ENCODE data around the gene SLC8A3. TPM values are rescaled to one million over a fixed set of nuclear protein-coding genes. Genes with fewer than 3 reads are reported as not detected.

Gene SLC8A3
- total RNA-seq, 4 donors from 2014 or later = 0.19 to 1.1 (median 0.66) TPM

DNA sequence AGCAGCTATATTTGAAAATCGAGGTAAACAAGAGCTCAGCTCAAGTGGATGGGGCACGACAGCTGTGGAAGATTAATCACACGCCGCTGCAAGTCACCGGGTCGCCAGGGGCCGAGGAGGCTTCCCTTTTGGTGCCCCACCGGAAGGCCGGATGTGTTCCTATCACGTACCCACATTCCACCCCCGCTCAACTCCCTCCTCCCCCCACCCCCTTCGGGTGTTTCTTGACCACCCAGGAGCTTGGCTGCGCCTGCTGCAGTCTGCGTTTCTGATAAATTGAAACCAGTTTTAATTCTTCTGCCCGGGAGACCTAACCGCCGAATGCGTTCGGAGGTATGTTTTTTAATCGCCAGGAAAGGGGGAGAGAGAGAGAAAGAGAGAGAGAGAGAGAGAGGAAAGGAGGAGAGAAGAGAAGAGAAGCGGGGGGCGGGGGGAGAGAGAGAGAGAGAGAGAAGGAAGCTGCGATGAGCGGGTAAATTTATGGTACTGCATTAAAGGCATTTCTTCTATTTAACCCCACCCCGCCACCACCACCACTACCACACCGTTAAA, 1.8 kb downstream of the SLC8A3 start:
- TF ChIP-seq, protein P1, sequence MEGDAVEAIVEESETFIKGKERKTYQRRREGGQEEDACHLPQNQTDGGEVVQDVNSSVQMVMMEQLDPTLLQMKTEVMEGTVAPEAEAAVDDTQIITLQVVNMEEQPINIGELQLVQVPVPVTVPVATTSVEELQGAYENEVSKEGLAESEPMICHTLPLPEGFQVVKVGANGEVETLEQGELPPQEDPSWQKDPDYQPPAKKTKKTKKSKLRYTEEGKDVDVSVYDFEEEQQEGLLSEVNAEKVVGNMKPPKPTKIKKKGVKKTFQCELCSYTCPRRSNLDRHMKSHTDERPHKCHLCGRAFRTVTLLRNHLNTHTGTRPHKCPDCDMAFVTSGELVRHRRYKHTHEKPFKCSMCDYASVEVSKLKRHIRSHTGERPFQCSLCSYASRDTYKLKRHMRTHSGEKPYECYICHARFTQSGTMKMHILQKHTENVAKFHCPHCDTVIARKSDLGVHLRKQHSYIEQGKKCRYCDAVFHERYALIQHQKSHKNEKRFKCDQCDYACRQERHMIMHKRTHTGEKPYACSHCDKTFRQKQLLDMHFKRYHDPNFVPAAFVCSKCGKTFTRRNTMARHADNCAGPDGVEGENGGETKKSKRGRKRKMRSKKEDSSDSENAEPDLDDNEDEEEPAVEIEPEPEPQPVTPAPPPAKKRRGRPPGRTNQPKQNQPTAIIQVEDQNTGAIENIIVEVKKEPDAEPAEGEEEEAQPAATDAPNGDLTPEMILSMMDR (IDR thresholded peaks at IDR 0.05; ENCODE audit: low read depth) = no peak

DNA sequence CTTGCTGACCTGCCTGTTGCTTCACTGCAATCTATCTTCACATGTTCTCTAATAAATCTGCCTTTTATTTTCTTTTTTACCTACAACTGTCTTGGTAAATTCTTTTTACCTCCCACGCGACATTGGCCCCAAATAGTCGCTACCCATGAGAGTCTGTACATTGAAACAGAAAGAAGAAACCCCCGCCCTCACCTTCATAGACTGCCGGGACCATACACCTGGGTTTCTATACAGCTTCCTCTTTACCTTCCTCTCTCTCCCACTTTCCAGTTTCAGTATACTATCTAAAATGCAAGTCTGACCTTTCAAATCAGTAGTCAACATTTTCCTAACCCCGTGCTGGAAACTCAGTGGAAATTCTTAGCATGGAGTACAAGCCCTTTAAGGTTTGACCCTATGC, 4.8 kb downstream of the SLC8A3 start:
- TF ChIP-seq, protein P1 (IDR thresholded peaks at IDR 0.05; ENCODE audit: low read depth) = no peak

DNA sequence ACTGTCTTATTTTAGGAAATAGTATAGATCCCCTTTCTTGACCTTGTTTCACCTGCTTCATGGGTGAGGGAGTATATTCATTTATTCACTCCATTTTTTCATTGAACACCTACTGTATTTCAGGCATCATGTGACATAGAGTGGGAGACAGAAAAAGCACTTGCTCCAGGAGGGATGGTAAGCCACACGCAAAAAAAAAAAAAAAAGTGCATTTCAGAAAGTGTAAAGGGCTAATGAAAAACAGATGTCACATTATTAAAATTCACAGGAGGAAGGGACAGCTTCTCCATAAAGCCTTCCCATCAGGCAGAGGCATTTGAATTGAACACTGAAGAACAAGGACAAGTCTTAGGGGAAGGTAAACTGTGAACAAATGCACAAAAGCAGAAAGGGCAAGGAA, 7.5 kb downstream of the SLC8A3 start:
- TF ChIP-seq, protein P1 (IDR thresholded peaks at IDR 0.05; ENCODE audit: low read depth) = no peak

DNA sequence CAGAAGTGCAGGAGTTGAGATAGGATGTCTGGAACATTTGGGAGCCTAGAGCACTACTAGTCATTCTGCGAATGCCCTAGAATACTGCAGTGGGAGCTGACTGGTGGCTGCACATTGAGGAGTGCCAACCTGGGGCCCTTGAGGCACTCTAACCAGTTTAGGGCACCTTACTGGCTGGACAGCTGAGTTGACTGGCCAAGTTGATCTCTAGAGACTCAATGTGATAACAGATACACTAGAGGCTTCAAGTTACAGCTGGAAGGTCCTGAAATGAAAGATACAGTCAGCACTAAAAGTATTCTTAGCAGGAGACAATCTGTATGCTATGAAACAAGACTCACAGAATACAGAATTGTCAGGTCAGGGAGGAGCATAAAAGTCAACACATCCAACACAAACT, 8.0 kb downstream of the SLC8A3 start:
- TF ChIP-seq, protein P1 (IDR thresholded peaks at IDR 0.05; ENCODE audit: low read depth) = no peak

DNA sequence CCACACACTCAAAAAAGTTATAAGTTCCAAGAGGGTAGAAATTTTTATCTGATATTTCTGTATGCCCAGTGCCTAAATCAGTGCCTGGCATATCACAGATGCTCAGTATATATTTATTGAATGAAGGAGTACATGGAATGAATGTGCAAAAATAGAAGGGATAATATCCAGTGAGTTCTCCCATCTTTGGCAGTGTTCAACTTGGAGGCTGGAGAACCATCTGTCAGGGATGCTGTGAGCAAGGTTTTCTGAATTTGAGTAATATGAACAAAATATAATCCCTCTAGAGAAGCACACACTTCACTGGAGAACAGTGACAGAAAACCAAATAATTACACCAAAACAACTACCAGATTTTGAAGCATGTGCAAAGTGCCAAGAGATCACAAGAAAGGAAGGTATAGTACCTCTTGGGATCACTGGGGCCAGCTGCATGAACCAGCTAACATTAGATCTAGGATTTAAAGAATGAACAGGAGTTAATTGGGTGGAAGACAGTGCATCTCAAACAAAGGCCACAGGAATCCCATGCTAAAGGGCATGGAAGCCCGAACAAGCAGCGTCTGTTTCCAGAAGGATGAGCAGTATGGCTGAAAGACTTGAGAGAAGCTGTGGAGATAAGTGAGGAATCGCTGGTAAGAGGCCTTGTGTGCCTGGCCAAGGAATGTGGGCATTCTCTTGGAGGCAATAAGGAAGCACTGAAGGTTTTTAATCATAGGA, 11.5 kb downstream of the SLC8A3 start:
- TF ChIP-seq, protein P1 (IDR thresholded peaks at IDR 0.05; ENCODE audit: low read depth) = no peak

DNA sequence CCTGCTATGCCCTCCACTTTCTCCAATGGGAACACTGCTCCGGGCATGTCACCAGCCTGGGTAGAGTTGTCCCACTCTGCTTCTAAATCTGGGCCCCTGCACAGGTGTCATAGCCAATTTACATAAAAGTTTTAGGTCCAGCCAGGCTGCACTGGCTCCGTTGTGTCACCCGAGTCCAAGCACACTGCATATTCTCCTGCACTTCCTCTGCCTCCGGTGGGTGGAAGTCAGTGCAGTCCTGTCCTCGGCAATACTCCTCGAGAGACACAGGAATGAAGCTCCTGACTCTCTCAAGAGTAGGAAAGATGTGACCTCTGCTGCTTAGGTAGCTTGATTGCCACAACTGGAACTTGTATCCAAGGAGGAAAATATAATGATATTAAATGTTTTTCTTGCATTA, 15.2 kb downstream of the SLC8A3 start:
- TF ChIP-seq, protein P1 (IDR thresholded peaks at IDR 0.05; ENCODE audit: low read depth) = no peak

DNA sequence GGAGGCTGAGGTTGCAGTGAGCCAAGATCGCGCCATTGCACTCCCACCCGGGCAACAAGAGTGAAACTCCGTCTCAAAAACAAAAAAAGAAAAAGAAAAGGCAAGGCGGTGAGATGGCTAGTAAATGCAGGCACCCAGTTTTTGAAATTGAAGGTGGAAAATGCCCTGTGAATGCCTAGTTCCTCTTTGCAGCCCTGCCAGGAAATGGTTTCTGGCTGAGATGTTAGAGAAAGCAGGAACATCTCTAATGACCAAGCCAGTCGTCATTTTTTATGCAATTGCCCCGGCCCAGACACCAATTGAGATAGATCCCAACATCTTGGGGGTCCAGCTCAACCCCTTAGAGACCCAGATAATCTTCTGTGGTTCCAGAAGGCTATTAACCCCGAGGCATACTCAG, 17.0 kb downstream of the SLC8A3 start:
- TF ChIP-seq, protein P1 (IDR thresholded peaks at IDR 0.05; ENCODE audit: low read depth) = no peak

All from subcutaneous adipose tissue (tissue), 4 donors.